B cell (primary cell): Measurements from ENCODE around the gene C17orf100. TPM values are rescaled to one million over a fixed set of nuclear protein-coding genes. Genes with fewer than 3 reads are reported as not detected.
A peak's percentile ranks its signal among the peaks of the same experiment; 100 is the strongest.

Source experiments
- ATAC-seq: fragments of 200-7000 bp; cut with Tn5 transposase; one replicate; pipeline ENCODE4 v1.10.0; 2021; ENCODE audit warnings: low read depth, mild to moderate bottlenecking, moderate number of reproducible peaks, moderate library complexity
- CTCF ChIA-PET: fragments of 350-600 bp; sonication (Branson Sonifier 250); formaldehyde crosslinking; loops from one replicate; lab custom pipeline; 2021; ENCODE audit warnings: antibody characterized with exemption, inconsistent platforms; lab: Charles Lee
- POLR2A ChIA-PET: fragments of 350-600 bp; sonication (Branson Sonifier 250); formaldehyde crosslinking; loops from one replicate; lab custom pipeline; 2021; ENCODE audit warnings: antibody characterized with exemption; lab: Charles Lee
- DNase-seq: peaks from one replicate; pipeline ENCODE4 v3.0.0; 2013
- H2AFZ ChIP-seq: 2 replicates; pipeline ENCODE4 v1.6.1; 2012; ENCODE audit warnings: mild to moderate bottlenecking, low read depth, low read length; ENCODE audit not compliant: insufficient read depth, poor library complexity, severe bottlenecking
- H3K27ac ChIP-seq, 2 donors: 1 replicate in 1 of 2; 2 replicates in 1 of 2; pipeline ENCODE4 v1.5.1; 2012 to 2013; ENCODE audit warnings: low read length in 2 of 2, mild to moderate bottlenecking in 2 of 2, moderate library complexity in 1 of 2
- H3K27me3 ChIP-seq, 4 experiments: fragments of 200-600 bp in 1 of 4; sonication (generic) in 1 of 4; replicated peaks in 1 of 4; 1 replicate in 2 of 4; 2 replicates in 2 of 4; pipeline versions ENCODE4 v1.6.1 to v1.7.0; 2013 to 2016; ENCODE audit warnings: low read length in 3 of 4, mild to moderate bottlenecking in 2 of 4, mixed read lengths in 1 of 4, moderate library complexity in 1 of 4; ENCODE audit not compliant: insufficient read depth in 4 of 4, control insufficient read depth in 3 of 4; ENCODE audit errors: control extremely low read depth in 1 of 4
- H3K36me3 ChIP-seq, 2 experiments: replicated peaks in 1 of 2; 1 replicate in 1 of 2; 2 replicates in 1 of 2; pipeline versions ENCODE4 v1.6.1 to v1.7.1; 2013; ENCODE audit warnings: low read length in 1 of 2; ENCODE audit not compliant: insufficient read depth in 2 of 2, control insufficient read depth in 1 of 2; ENCODE audit errors: control extremely low read depth in 1 of 2, extremely low read depth in 1 of 2
- H3K4me1 ChIP-seq, 2 donors: fragments of 200-600 bp in 1 of 2; sonication (generic) in 1 of 2; 1 replicate in 1 of 2; 2 replicates in 1 of 2; pipeline versions ENCODE4 v1.5.1 to v1.6.1; 2013 to 2017; ENCODE audit warnings: low read length in 2 of 2; ENCODE audit not compliant: control insufficient read depth in 2 of 2, insufficient read depth in 2 of 2
- H3K4me2 ChIP-seq: replicated peaks from 2 replicates; pipeline ENCODE3; 2012; ENCODE audit warnings: mild to moderate bottlenecking, low read depth, low read length; ENCODE audit not compliant: poor library complexity, severe bottlenecking
- H3K4me3 ChIP-seq, 5 experiments: fragments of 200-600 bp in 1 of 5; sonication (generic) in 1 of 5; 1 replicate in 3 of 5; 2 replicates in 2 of 5; pipeline versions ENCODE4 v1.5.1 to v1.7.0; 2011 to 2016; ENCODE audit warnings: low read length in 4 of 5, mild to moderate bottlenecking in 4 of 5, low read depth in 2 of 5, control low read depth in 1 of 5, moderate library complexity in 1 of 5; ENCODE audit not compliant: insufficient read depth in 1 of 5; ENCODE audit errors: control extremely low read depth in 1 of 5, extremely low read depth in 1 of 5
- H3K79me2 ChIP-seq: fragments of 200-600 bp; sonication (generic); one replicate; pipeline ENCODE4 v1.6.0; 2016; ENCODE audit warnings: low read length; ENCODE audit not compliant: control insufficient read depth, insufficient read depth
- H3K9ac ChIP-seq: fragments of 200-600 bp; sonication (generic); 2 replicates; pipeline ENCODE4 v1.6.1; 2017; ENCODE audit warnings: mild to moderate bottlenecking, low read length, moderate library complexity
- H3K9me3 ChIP-seq, 3 donors: one replicate each; pipeline versions ENCODE4 v1.6.1 to v1.7.1; 2013; ENCODE audit warnings: low read length in 2 of 3; ENCODE audit not compliant: control insufficient read depth in 2 of 3, insufficient read depth in 1 of 3; ENCODE audit errors: control extremely low read depth in 1 of 3
- H4K20me1 ChIP-seq: 2 replicates; pipeline ENCODE4 v1.6.0; 2012; ENCODE audit warnings: mild to moderate bottlenecking, low read length; ENCODE audit not compliant: insufficient read depth, control insufficient read depth, poor library complexity, severe bottlenecking
- H3K27ac Mint-ChIP-seq: one replicate; pipeline ENCODE4 v1.8.0; 2021; ENCODE audit warnings: mixed read lengths
- H3K27me3 Mint-ChIP-seq: one replicate; pipeline ENCODE4 v1.8.0; 2021; ENCODE audit warnings: mixed read lengths
- H3K4me1 Mint-ChIP-seq: one replicate; pipeline ENCODE4 v1.8.0; 2021; ENCODE audit warnings: mixed read lengths
- H3K4me3 Mint-ChIP-seq: one replicate; pipeline ENCODE4 v1.8.0; 2021; ENCODE audit warnings: mixed read lengths
- H3K9me3 Mint-ChIP-seq: one replicate; pipeline ENCODE4 v1.8.0; 2022; ENCODE audit warnings: mixed read lengths; ENCODE audit not compliant: insufficient read depth
- EZH2 ChIP-seq: IDR thresholded peaks from 2 replicates; pipeline ENCODE4 v1.6.1; 2012; ENCODE audit warnings: borderline replicate concordance, low read depth, mild to moderate bottlenecking, moderate library complexity, low read length; ENCODE audit not compliant: insufficient read depth, poor library complexity, severe bottlenecking
- WGBS: methylation state at CpG from one replicate; pipeline ENCODE4 v1.1.5; 2013; ENCODE audit warnings: missing lambda C conversion rate; ENCODE audit not compliant: insufficient coverage; 5-methylcytosine and 5-hydroxymethylcytosine counted together
- intact Hi-C: fragments of 100-400 bp; cut with micrococcal nuclease; formaldehyde crosslinking; loops from one replicate; pipeline ENCODE4 v1.10.0; 2022
- polyA plus RNA-seq: library from polyadenylated mRNA; depleted of rRNA; stranded (reverse); fragments of >200 nt; gene quantifications from 2 replicates; pipeline ENCODE4 v1.2.3, GENCODE V29; 2012
- total RNA-seq, 2 donors: library from RNA; stranded (reverse); fragments of 120-200 nt in 1 of 2; gene quantifications; 1 replicate in 1 of 2; 2 replicates in 1 of 2; pipeline versions ENCODE4 v1.2.3 to v1.2.4, GENCODE V29; 2013 to 2022
- TF ChIP-seq, protein P1 (sequence below): fragments of 200-600 bp; IDR thresholded peaks from one replicate; pipeline ENCODE4 v1.8.0; 2022; ENCODE audit warnings: antibody characterized with exemption, mild to moderate bottlenecking

The C17orf100 gene
- total and polyA plus RNA-seq, 2 donors (not counting 1 experiment from before 2014, with no cell fraction given): 3.7 to 11.6 TPM

GRCh38 chr17:6640536-6641246, 10.9 kb upstream of the C17orf100 start, which contains the start of the genes KIAA0753 and TXNDC17:
TSS of gene KIAA0753 (minus strand) at chr17:6640711. CDS start at chr17:6635103, 5,608 bp downstream.
TSS of gene TXNDC17 (plus strand) at chr17:6641060. CDS start at chr17:6641083, 23 bp downstream.
- no peaks in the 10 kb centered on the region for H3K27me3 Mint-ChIP-seq
- peaks cover 54% of the 10 kb centered on the region for H3K79me2 ChIP-seq
- ChIA-PET POLR2A (interaction anchor here (0.6 to 1.5 kb wide), 5 partner anchors 10 to 1452 kb away, joined by 3 to 5 read pairs (median 3); partner anchors contain the start of genes C17orf100 and MED31), CTCF (no interaction called here)
- TF ChIP-seq, protein P1, sequence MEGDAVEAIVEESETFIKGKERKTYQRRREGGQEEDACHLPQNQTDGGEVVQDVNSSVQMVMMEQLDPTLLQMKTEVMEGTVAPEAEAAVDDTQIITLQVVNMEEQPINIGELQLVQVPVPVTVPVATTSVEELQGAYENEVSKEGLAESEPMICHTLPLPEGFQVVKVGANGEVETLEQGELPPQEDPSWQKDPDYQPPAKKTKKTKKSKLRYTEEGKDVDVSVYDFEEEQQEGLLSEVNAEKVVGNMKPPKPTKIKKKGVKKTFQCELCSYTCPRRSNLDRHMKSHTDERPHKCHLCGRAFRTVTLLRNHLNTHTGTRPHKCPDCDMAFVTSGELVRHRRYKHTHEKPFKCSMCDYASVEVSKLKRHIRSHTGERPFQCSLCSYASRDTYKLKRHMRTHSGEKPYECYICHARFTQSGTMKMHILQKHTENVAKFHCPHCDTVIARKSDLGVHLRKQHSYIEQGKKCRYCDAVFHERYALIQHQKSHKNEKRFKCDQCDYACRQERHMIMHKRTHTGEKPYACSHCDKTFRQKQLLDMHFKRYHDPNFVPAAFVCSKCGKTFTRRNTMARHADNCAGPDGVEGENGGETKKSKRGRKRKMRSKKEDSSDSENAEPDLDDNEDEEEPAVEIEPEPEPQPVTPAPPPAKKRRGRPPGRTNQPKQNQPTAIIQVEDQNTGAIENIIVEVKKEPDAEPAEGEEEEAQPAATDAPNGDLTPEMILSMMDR: no peak
- TF ChIP-seq EZH2: no peak
- H3K36me3 ChIP-seq: peaks cover 1 to 28% of the 10 kb centered on the region in 2 experiments
- peak within 1 kb of the TSS; percentile 87 for H3K4me2 ChIP-seq
- peak within 1 kb of the TSS; percentile 90 for H3K9ac ChIP-seq
- H3K4me3 Mint-ChIP-seq: peak within 1 kb of the TSS; percentile 98
- peaks cover 12% of the 10 kb centered on the region for H4K20me1 ChIP-seq
- H3K27ac ChIP-seq: peak within 1 kb of the TSS; percentile 64 to 89
- WGBS: under 1% methylated on average over 52 of the region's 52 CpGs
- ATAC-seq (peak; percentile 95), DNase-seq (peak; percentile 95)
- H3K4me1 Mint-ChIP-seq: peaks cover 37% of the 10 kb centered on the region
- H3K4me1 ChIP-seq: peaks cover 22 to 30% of the 10 kb centered on the region in 2 donors
- peak within 1 kb of the TSS; percentile 83 to 94 (median 89) for H3K4me3 ChIP-seq
- intact Hi-C loops: loop anchor here (1.0 to 2.0 kb wide), 3 partner anchors 11 to 196 kb away; partner anchors contain the start of genes C17orf100, MED31 and PIMREG
- peak within 1 kb of the TSS; percentile 99 for H3K27ac Mint-ChIP-seq
- H2AFZ ChIP-seq: peak within 1 kb of the TSS; percentile 99
- H3K27me3 ChIP-seq: no peaks in the 10 kb centered on the region
- H3K9me3 Mint-ChIP-seq: no peaks in the 10 kb centered on the region
- H3K9me3 ChIP-seq: no peaks in the 10 kb centered on the region
